Erythroblast (primary cell): ENCODE measurements around the gene SNCAIP.

Experiments
- GATA1 ChIP-seq: IDR thresholded peaks from 2 replicates; pipeline ENCODE4 v1.6.1; 2011; ENCODE audit warnings: low read depth, mild to moderate bottlenecking, control low read depth, low read length, moderate library complexity
- POLR2A ChIP-seq: IDR thresholded peaks from 2 replicates; pipeline ENCODE4 v1.6.1; 2011; ENCODE audit warnings: mild to moderate bottlenecking, low read length

- TF ChIP-seq POLR2A (no peak), GATA1 (no peak)
These were observed 127.6 kb downstream of the SNCAIP start for GRCh38 chr5:122439645-122440044.
